Sigmoid colon (tissue), 7 donors: Measurements from ENCODE around the gene ANKAR. TPM values are rescaled to one million over a fixed set of nuclear protein-coding genes. Genes with fewer than 3 reads are reported as not detected.
"Not testable (repeated sequence)": the region's sequence is repeated elsewhere in the genome, so short reads cannot be mapped to it uniquely, and the experiment has no call there.

Source experiments
- DNase-seq: peaks from one replicate; pipeline ENCODE4 v3.0.0-alpha.2; 2019
- H3K27ac ChIP-seq, 4 donors: fragments of 200-600 bp; sonication (generic); one replicate each; pipeline ENCODE4 v1.5.1; 2016 to 2019; ENCODE audit warnings: mild to moderate bottlenecking in 1 of 4
- H3K27me3 ChIP-seq, 3 donors: fragments of 200-600 bp; sonication (generic); one replicate each; pipeline ENCODE4 v1.5.1; 2019; ENCODE audit warnings: mild to moderate bottlenecking in 1 of 3
- H3K36me3 ChIP-seq, 4 donors: fragments of 200-600 bp; sonication (generic); one replicate each; pipeline ENCODE4 v1.5.1; 2016 to 2019
- H3K4me1 ChIP-seq, 4 donors: fragments of 200-600 bp; sonication (generic); one replicate each; pipeline ENCODE4 v1.5.1; 2017 to 2019
- H3K4me3 ChIP-seq, 4 donors: fragments of 200-600 bp; sonication (generic); one replicate each; pipeline ENCODE4 v1.5.1; 2017 to 2019; ENCODE audit warnings: mild to moderate bottlenecking in 2 of 4, moderate library complexity in 1 of 4
- H3K9me3 ChIP-seq, 4 donors: fragments of 200-600 bp in 3 of 4; sonication (generic) in 3 of 4; one replicate each; pipeline versions ENCODE4 v1.5.1 to v1.6.1; 2013 to 2019
- CTCF ChIP-seq, 4 experiments: fragments of 450-650 bp in 3 of 4; fragments of 200-600 bp in 1 of 4; IDR thresholded peaks; one replicate each; pipeline ENCODE4 v1.5.1; 2016 to 2019; ENCODE audit warnings: antibody characterized with exemption in 4 of 4, mild to moderate bottlenecking in 3 of 4, moderate library complexity in 2 of 4
- EP300 ChIP-seq, 4 donors: sonication (generic); formaldehyde crosslinking; IDR thresholded peaks; one replicate each; pipeline ENCODE4 v1.6.1; 2017; ENCODE audit warnings: antibody characterized with exemption in 4 of 4
- POLR2A ChIP-seq, 2 donors: fragments of 450-650 bp; IDR thresholded peaks; one replicate each; pipeline ENCODE4 v1.6.1; 2016; ENCODE audit warnings: antibody characterized with exemption in 2 of 2, mild to moderate bottlenecking in 2 of 2, moderate library complexity in 2 of 2
- POLR2AphosphoS5 ChIP-seq, 4 donors: sonication (generic); formaldehyde crosslinking; IDR thresholded peaks; one replicate each; pipeline ENCODE4 v1.6.1; 2017; ENCODE audit warnings: antibody characterized with exemption in 4 of 4
- WGBS, 2 donors: extraction: QIAGEN DNeasy Blood & Tissue Kit; methylation state at CpG; one replicate each; pipeline ENCODE4 v1.1.7; 2013; 5-methylcytosine and 5-hydroxymethylcytosine counted together
- intact Hi-C: fragments of 100-400 bp; cut with DNase I; formaldehyde crosslinking; loops from one replicate; pipeline ENCODE4 v1.15.1; 2023
- polyA plus RNA-seq, 3 donors: library from polyadenylated mRNA; stranded (reverse); fragments of 200-250 nt; gene quantifications; one replicate each; pipeline ENCODE4 v1.2.3, GENCODE V29; 2013
- total RNA-seq, 4 donors: library from RNA; depleted of rRNA; stranded (reverse); fragments of >200 nt; gene quantifications; one replicate each; pipeline ENCODE4 v1.1.0, GENCODE V29; 2016
- donor health status: healthy with polysubstance abuse.
- donor health status: Bipolar disorder and iron deficiency.
- donor health status: healthy.

Gene ANKAR
- total and polyA plus RNA-seq, 7 donors = 2.1 to 27.7 (median 11.9) TPM

DNA sequence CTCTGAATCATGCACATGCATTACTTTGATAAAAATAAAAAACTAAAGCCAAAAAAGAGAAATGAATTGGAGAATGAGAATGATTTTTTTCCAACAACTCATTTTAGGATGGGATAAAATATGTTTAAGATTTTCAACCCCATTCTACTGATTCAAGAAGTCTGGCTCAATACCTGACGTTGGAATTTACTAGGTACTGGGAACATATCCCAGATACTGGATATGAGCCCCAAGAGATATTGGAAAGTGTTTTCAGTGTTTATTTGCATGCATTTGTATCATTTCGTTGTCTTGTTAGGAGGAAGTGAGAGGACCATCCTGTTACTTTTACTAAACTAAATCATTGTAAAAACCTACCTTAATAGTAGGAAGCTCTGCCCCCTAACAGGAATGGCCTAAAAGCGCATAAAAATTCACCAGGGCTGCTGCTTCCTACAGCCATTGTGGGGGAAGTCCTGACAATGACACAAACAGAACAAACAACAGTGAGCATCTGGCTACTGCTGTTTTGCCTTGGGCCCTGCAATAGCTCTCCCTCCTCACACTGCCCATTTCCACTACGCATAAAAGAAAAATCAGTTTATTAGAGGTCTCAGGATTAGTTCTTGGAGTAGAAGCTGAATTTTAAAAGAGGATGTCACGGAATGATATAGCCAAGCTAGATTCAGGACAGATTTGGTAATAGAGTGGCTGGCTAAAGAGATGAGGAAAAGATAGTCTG is 35.2 kb downstream of the ANKAR start:
- no peak overlapping the region for H3K4me3 ChIP-seq
- no peaks in the 10 kb centered on the region for H3K4me1 ChIP-seq
- 89 to 97% methylated on average over 5 of the region's 5 CpGs for WGBS, 2 donors
- no peak for DNase-seq
- intact Hi-C loops = no loop called here
- H3K9me3 ChIP-seq = no peaks in the 10 kb centered on the region
- no peaks in the 10 kb centered on the region for H3K27me3 ChIP-seq
- TF ChIP-seq POLR2AphosphoS5 (IDR thresholded peaks at IDR 0.05) (no peak), CTCF (IDR thresholded peaks at IDR 0.05) (no peak), EP300 (IDR thresholded peaks at IDR 0.05) (no peak), POLR2A (IDR thresholded peaks at IDR 0.05) (no peak)
- peaks cover 0 to 20% (median 2%) of the 10 kb centered on the region in 4 donors for H3K36me3 ChIP-seq
- no peak overlapping the region for H3K27ac ChIP-seq

DNA sequence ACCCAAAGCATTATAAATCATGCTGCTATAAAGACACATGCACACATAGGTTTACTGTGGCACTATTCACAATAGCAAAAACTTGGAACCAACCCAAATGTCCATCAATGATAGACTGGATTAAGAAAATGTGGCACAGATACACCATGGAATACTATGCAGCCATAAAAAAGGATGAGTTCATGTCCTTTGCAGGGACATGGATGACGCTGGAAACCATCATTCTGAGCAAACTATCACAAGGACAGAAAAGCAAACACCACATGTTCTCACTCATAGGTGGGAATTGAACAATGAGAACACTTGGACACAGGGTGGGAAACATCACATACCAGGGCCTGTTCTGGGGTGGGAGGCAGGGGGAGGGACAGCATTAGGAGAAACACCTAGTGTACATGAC is 43.1 kb downstream of the ANKAR start:
- WGBS, 2 donors = 92 to 95% methylated on average over 1 of the region's 1 CpG

GRCh38 chr2:189719571-189719970 is 45.1 kb downstream of the ANKAR start:
- WGBS, 2 donors = 92 to 95% methylated on average over 4 of the region's 4 CpGs

More for the DNA sequence above, 43.1 kb downstream of the ANKAR start:
- H3K27ac ChIP-seq, H3K9me3 ChIP-seq, H3K27me3 ChIP-seq, H3K4me1 ChIP-seq, H3K4me3 ChIP-seq, DNase-seq, intact Hi-C loops, H3K36me3 ChIP-seq: not testable (repeated sequence)

GRCh38 chr2:189723192-189723591 is 48.7 kb downstream of the ANKAR start:
- no peak overlapping the region for H3K27ac ChIP-seq

More at GRCh38 chr2:189719571-189719970, 45.1 kb downstream of the ANKAR start:
- H3K36me3 ChIP-seq = no peaks in the 10 kb centered on the region
- no peak overlapping the region for H3K4me3 ChIP-seq
- intact Hi-C loops = no loop called here
- no peaks in the 10 kb centered on the region for H3K27me3 ChIP-seq
- no peak for DNase-seq
- TF ChIP-seq EP300 (IDR thresholded peaks at IDR 0.05) (no peak), CTCF (IDR thresholded peaks at IDR 0.05) (no peak), POLR2AphosphoS5 (IDR thresholded peaks at IDR 0.05) (no peak), POLR2A (IDR thresholded peaks at IDR 0.05) (no peak)
- no peaks in the 10 kb centered on the region for H3K9me3 ChIP-seq
- H3K27ac ChIP-seq = no peak overlapping the region
- no peaks in the 10 kb centered on the region for H3K4me1 ChIP-seq

More at GRCh38 chr2:189723192-189723591, 48.7 kb downstream of the ANKAR start:
- H3K4me1 ChIP-seq = no peaks in the 10 kb centered on the region
- H3K4me3 ChIP-seq = no peak overlapping the region
- intact Hi-C loops = no loop called here
- TF ChIP-seq EP300 (IDR thresholded peaks at IDR 0.05) (no peak), POLR2A (IDR thresholded peaks at IDR 0.05) (no peak), CTCF (IDR thresholded peaks at IDR 0.05) (no peak), POLR2AphosphoS5 (IDR thresholded peaks at IDR 0.05) (no peak)
- no peaks in the 10 kb centered on the region for H3K27me3 ChIP-seq
- DNase-seq = no peak
- H3K9me3 ChIP-seq = no peaks in the 10 kb centered on the region
- peaks cover 0 to 4% (median 0%) of the 10 kb centered on the region in 4 donors for H3K36me3 ChIP-seq

Other genes starting within 250 kb of the ANKAR start
- 10 to 100 TPM; 25.8 to 43.5 (median 32.4) TPM for gene WDR75, start 233.2 kb upstream of the ANKAR start, total RNA-seq
- gene WDR75, start 233.2 kb upstream of the ANKAR start, polyA plus RNA-seq = 10 to 100 TPM in 1 of 3 donors, 1 to 10 TPM in 2; 7.6 to 18.4 (median 9.6) TPM
- 10 to 100 TPM; 34.9 to 52.1 (median 46.9) TPM for gene SLC40A1, start 93.9 kb upstream of the ANKAR start, total RNA-seq
- gene SLC40A1, start 93.9 kb upstream of the ANKAR start, polyA plus RNA-seq = 100 to 1,000 TPM in 2 of 3 donors, 10 to 100 TPM in 1; 87.3 to 280 (median 216) TPM
- 10 to 100 TPM; 41.5 to 56.6 (median 49.7) TPM for gene ASNSD1, start 13.2 kb upstream of the ANKAR start, total RNA-seq
- gene ASNSD1, start 13.2 kb upstream of the ANKAR start, polyA plus RNA-seq = 10 to 100 TPM; 22.5 to 37.8 (median 27.3) TPM
- gene OSGEPL1, start 88.1 kb downstream of the ANKAR start, total RNA-seq = 1 to 10 TPM; 5.2 to 10.0 (median 6.7) TPM
- gene OSGEPL1, start 88.1 kb downstream of the ANKAR start, polyA plus RNA-seq = 1 to 10 TPM; 1.2 to 4.3 (median 2.3) TPM
- gene ORMDL1, start 109.7 kb downstream of the ANKAR start, total RNA-seq = 10 to 100 TPM; 56.3 to 83.9 (median 64.0) TPM
- 10 to 100 TPM; 18.7 to 43.6 (median 25.2) TPM for gene ORMDL1, start 109.7 kb downstream of the ANKAR start, polyA plus RNA-seq
- gene PMS1, start 109.8 kb downstream of the ANKAR start, total RNA-seq = 10 to 100 TPM; 15.1 to 17.7 (median 17.5) TPM
- gene PMS1, start 109.8 kb downstream of the ANKAR start, polyA plus RNA-seq = 1 to 10 TPM; 4.4 to 6.7 (median 4.8) TPM